ENCODE measurements around the gene OR2V2.
"Not testable (repeated sequence)": the region's sequence is repeated elsewhere in the genome, so short reads cannot be mapped to it uniquely, and the experiment has no call there.

Gene OR2V2

DNA sequence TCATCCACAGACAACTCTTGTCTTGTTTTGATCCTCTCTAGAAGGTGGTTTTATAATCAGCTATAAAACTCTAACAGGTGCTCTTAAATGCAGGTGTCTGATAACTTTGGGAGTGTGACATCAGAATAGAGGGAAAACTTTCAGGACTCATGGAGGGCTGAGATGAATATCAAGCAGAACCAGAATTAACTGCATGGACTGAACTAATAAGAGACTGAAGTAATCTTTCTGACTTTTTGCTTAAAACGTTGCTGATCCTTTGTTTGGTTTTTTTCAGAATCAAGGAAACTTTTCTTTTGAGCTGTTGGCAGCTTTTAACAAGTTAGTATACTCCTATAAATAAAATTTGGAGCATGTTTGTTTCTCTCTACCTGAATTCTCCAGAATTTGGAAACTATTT is 2.3 kb upstream of the OR2V2 start:
- no peak for DNase-seq (ENCODE audit: low read depth in 2 of 2)

DNA sequence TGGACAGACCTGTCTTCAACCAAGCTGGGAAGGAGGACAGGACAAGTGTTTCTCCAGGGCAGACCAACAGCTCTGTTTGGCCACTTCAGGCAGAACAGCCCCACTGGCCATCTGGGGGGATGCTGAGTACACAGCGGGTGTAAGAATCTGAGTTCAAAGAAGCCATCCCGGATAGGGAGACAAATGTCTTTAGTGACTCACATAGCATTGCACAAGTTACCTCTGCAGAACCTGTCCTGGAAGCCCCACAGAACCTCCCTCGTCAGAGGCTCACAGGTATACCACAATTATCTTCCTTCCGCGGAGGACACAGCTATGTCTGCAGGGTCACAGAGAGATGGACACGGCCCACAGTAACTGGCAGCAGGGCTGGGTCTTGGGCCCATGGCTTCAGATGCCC is 2.0 kb downstream of the OR2V2 start:
- DNase-seq (ENCODE audit: low read depth in 2 of 2) = no peak

DNA sequence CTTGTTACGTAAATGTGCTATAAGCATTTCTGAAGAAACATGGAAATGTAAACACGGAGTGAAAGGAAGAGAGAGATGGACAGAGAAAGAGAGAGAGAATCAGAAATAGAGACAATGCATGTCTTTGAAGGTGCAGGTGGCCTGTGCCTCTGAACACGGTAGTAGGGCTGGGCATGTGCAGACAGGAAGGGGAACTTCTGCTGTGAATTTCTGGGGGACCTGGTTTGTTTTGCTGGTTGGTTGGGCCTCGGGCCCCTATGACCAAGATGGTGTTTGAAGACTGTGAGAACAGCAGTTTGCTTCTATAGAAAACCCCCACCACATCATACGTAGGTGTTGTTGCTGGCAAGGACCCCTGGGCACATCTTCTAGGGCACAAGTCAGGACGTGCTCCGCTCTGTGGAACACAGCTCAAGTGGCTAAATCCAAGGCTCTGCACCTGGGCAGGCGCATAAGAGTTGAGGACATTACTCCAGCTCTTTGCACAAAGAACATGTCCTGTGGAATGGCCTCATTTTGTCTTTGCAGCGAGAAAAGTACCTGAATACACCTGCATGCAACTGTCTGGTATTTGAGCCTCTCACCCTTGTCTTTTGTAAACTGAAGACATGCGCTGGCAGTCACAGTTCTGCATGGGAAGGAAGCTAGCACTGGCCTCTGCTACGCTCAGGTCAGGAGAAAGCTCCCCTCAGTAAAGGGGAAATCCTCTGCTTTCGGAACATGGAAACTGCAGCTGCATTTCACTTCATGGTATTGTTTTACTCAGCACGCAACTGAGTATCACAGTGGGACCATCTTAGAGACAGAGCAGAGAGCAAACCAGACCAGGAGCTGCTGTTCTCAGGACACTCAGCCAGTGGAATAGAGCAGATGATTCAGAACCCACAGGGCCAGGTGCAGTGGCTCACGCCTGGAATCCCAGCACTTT is 2.7 kb downstream of the OR2V2 start:
- no peak for DNase-seq (ENCODE audit: low read depth in 2 of 2)

DNA sequence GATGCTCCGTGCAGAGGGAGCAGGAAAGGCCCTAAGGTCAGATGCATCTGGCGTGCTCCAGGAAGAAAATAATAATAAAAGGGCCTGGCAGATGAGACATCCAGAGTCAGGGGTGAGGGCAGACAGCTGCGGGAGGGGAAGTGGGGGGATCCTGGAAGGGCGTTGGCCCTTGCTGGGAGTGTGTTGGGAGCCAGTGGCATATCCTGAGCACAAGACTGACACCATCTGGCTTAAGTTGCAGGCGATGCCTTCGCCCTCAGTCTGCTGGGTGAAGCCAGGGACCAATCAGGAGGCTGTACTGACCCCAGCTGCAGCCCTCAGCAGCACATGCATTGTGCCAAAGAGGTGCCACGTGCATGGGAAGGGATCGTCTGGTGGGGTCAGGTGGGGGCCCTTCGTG is 3.8 kb downstream of the OR2V2 start:
- DNase-seq (ENCODE audit: low read depth in 2 of 2) = no peak

DNA sequence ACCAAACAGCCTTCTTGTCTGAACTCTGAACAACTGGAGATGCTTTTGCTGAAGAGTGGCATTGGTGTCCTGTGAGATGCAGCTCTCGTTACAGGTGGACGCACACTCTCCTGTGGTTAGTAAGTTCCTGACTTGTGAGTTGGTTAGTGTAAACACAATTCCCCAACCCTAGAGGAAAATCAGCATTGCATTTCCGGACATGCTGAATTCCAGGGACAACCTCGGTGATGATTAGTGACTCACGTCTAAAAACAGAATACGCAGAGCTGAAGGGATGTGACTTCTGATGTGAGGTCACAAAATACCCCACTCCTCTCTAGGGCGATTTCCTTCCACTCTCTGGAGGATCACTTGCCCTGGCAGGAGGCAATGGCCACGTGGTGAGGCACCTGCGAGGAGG is 5.0 kb downstream of the OR2V2 start:
- no peak for DNase-seq (ENCODE audit: low read depth in 2 of 2)

DNA sequence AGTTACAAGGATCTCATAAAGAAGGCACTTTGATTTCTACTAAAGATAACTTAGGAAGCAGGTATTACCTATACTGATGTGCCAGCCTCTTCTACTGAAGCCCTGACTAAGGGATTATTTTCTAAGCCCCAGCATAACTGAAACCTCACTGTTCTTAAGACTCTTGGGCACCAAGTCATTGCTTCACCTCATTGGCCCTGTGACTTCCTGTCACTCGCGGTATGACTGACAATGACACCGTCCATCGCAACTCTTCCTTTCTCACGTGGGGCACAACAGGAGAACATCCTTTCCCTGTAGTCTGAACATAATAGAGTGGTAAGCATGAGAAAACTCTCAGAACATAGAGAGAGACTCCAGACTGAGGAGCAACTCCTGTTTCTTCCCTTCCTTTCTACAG is 6.4 kb downstream of the OR2V2 start:
- no peak for DNase-seq (ENCODE audit: low read depth in 2 of 2)

DNA sequence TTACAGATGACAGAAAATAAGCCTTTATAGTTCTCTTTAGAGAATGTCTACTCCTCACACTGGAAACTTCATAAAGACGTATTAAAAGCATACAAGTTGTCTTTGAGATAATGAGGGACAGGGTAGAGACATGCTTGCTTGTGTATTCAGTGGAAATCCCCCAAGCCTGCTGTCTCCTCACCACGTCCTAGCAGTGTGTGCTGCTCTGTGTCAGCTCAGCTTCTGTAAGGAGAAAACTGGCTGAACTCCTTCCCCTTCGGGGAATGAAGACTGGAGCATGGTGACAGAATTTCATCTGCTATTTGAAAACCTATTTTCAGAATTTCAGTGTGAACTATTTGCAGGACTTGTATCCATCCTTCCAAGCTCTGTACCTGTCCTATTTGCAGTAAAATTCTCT is 9.4 kb downstream of the OR2V2 start:
- DNase-seq (ENCODE audit: low read depth in 2 of 2) = no peak

DNA sequence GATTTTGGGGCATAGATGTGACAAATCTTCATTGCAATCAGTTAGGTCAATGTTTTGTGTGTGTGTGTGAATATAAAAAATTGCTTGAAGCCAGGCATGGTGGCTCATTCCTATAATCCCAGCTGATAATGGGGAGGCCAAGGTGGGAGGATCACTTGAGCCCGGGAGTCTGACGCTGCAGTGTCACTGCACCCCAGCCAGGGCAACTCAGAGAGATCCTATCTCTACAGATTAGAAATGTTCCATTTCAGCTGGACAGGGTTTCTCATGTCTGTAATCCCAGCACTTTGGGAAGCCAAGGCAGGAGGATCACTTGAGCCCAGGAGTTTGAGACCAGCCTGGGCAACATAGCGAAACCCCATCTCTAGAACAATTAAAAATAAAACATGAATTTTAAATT is 11.5 kb downstream of the OR2V2 start:
- DNase-seq (ENCODE audit: low read depth in 2 of 2) = no peak

DNA sequence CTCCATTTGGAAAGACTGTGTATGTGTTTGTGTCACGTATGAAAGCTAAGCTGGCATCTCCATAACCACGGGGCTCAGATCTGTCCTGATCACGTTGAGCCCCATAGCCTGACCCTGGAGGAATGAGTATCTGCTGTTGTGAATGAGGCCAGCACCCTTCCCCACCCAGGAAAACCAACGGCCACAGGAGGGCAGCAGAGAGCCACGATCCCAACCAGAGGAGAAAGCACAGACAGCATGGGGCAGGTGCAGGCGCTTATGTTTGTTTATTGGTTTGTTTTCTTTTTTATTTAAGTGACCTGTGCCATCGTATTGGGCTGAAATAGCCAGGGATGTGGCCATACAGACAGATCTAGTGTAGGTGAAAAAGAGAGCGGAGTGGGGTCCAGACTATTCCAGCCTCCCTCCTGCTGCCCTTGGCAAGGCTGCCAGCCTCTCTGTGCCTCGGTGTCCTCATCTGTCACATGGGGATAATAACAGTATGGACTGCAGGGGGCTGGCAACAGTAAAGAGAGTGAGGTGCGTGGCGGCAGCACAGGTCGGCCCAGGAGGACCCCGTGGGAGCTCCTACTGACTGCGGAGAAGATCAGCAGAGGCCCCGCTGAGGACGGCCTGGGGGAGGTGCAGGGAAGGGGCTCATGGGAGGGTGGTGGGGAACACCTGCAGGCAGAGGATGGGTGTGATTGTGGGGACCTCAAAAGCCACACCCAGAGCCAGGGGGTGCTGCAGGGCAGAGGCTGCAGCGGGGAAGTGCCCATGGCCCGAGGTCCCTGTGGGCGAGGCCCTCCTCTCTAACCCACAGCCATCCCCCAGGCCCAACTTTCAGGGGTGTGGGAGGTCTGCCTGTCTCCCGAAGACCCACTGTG is 12.1 kb downstream of the OR2V2 start:
- peak; percentile 84 to 92 for DNase-seq (ENCODE audit: low read depth in 2 of 2)

DNA sequence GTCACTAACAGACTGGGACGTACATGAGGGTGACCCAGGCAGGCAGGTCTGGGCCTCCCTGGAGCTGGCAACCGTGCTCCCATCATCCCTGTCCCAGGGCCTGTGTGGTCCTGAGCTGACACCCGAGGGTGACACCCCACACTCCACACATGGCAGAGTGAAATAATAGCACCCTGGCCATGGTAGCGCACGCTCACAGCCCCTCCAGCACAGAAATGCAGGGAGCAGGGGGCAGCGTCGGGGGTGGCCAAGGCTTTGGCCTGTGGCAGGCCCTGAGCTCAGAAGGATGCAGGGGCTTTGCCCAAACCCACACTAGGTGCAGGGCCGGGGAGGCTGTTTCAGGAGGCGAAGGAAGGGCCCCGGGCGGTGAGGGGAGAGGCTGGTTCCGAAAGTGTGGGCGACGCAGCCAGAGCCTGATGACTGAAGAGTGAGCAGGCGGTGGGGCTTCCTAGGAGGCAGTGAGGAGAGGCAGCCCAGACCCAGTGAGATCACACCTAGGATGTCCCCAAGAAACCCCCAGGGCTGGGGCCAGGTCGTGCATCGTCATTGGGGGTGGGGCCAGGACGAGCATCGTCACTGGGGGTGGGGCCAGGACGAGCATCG is 12.9 kb downstream of the OR2V2 start:
- DNase-seq (ENCODE audit: low read depth in 2 of 2) = peak; percentile 57 to 80

DNA sequence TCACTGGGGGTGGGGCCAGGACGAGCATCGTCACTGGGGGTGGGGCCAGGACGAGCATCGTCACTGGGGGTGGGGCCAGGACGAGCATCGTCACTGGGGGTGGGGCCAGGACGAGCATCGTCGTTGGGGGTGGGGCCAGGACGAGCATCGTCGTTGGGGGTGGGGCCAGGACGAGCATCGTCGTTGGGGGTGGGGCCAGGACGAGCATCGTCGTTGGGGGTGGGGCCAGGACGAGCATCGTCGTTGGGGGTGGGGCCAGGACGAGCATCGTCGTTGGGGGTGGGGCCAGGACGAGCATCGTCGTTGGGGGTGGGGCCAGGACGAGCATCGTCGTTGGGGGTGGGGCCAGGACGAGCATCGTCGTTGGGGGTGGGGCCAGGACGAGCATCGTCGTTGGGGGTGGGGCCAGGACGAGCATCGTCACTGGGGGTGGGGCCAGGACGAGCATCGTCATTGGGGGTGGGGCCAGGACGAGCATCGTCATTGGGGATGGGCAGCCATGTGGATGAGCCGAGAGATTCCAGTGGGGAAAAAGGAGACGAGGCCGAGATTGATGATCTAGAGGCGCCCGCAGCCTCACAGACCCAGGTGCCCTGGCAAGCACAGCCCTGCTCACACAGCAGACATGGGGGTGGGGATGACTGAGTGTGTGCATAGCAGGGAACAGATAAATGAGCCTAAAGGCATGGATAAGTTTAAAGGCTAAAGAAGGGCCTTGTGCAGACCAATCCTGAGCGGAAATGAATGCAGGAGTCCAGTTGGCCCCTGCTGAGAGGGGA is 13.6 kb downstream of the OR2V2 start:
- DNase-seq (ENCODE audit: low read depth in 2 of 2) = not testable (repeated sequence)

DNA sequence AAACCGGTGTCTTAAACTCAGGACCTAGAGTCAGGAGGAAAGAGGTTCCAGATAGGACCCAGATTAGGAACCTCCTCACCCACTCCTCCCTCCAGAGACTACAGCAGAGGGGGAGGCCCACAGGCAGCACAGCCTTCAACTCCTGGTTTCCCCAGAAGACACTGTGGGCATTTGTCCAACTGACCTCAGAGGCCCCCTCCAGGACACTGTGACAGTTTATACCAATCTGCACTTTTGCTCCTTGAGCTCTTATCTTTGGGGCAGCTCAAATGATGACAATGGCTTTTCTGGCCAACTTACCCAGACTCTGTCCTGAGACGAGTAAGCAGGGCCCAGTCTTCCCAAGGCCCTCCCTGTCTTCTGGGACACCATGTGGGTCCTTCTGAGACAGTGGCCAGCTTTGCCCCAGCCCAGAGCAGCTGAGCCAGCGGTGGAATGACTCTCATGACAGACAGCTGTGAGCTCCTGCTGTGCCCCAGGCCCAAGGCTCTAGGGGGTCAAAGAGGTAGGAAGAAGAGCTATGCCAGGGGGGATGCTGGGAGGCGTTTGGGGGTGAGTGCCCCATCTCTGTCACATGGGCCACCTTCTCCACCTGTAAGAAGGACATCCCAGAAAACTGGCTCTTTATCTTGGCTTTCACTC is 14.3 kb downstream of the OR2V2 start:
- DNase-seq (ENCODE audit: low read depth in 2 of 2) = no peak

DNA sequence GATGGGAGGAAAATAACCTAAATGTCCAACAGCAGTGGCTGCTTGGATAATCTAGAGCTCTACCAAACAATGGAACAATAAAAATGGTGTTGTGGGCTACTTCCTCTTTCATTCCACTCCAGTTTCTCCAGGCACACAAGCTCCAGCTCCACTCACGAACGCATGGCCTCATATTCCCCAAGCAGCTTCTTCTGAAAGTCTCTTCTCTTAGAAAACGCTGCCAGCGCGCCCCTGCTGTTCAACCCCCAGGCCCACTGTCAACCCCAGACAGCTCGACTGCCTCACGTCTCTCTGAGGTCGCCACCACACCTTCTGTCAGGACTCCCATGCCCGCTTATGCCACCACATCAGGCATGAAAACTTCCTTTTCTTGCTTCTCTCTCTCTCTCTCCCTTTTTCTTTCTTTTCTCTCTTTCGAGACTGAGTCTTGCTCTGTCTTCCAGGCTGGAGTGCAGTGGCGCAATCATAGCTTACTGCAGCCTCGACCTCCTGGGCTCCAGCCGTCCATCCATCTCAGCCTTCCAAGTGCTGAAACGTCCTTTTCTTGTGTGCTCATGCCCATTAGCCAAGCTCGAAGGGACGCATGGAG is 16.2 kb downstream of the OR2V2 start:
- DNase-seq (ENCODE audit: low read depth in 2 of 2) = no peak

DNA sequence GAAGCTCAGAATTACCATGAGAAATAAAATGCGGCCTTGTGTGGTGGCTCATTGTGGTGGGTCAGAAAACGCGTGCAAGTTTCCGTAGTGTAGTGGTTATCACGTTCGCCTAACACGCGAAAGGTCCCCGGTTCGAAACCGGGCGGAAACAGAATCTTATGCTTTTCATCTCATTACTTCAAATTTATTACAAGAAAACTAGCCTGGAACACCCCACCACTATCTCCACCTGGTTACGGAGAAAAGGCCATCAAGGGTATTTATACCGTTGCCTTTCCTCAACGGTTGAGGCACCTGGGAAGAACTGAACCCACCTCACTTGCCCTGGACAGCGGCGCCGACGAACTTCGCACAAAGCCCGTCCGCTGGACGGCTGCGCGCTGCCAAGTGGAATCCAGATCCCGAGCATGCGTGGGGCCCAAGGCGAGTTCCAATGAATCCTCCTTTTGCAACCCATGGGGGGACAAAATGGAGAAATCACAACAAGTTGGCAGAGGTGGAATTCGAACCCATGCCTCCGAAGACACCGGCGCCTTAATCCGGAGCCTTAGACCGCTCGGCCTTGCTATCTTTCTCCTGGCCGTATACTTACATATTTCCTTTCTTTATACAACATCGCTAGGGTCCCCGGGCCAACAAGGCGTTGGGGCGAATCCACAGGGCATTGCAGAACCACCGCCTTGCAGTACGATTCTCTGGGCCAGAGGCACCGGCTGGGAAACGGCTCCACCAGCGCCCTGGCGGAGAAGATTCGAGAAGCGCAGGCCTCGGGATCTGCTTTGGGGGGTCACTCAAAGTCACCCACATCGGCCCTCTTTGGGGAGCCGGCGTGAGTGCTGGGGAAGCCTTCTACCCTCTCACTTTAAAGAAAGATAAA is 16.9 kb downstream of the OR2V2 start:
- DNase-seq (ENCODE audit: low read depth in 2 of 2) = no peak

DNA sequence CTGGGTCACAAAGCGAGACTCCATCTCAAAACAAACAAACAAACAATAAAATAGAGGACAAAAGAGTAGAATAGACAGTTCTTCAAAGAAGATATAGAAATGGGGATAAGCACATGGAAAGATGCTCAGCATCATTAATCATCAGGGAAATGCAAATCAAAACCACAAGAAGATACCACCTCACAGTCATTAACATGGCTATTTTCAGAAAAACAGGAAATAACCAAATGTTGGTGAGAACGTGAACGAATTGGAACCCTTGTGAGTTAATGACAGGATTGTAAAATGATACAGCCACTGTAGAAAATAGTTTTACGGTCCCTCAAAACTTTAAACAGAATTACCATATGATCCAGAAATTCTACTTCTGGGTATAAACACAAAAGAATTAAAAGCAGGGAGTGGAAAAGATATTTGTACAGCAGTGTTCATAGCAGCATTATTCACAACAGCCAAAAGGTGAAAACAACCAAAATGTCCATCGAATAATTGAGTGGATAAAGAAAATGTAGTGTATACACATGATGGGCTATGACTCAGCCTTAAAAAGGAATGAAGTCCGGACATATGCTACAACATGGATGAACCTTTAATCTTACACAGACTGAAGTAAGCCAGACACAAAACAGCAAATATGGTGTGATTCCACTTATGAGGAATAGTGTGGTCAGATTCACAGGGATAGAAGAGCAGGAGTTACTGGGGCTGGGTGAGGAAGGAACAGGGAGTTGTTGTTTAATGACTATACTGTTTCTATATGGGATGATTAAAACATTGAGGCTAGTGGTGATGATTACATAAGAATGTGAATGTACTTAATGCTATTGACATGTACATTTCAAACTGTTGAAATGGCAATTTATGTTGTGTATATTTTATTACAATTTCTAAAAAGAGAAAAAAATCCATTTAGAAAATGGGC is 19.7 kb downstream of the OR2V2 start:
- no peak for DNase-seq (ENCODE audit: low read depth in 2 of 2)

DNA sequence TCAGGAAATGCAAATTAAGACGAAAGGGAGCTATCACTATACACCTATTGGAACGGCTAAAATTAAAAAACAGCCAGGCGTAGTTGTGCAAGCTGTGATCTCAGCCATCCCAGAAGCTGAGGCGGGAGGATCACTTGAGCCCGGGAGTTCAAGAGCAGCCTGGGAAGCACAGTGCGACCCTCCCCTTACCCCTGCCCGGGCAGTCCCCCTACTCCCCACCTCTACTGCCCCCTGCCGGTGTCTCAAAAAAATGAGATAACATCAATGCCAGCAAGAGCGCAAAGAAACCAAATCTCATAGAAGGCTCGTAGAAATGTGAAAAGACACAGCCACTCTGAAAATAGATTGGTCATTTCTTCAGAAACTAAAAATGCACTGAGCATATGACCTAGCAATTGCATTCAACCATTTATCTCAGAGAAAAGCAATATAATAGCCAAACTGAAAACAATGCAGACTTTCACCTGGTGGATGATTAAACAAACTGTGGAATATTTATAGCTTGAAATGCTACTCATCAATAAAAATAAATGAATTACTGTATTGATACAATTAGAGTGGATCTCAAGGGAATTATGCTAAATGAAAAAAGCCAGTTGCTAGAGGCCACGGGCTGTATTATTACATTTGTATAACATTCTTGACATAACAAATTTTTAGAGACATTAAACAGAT is 20.6 kb downstream of the OR2V2 start:
- no peak for DNase-seq (ENCODE audit: low read depth in 2 of 2)

DNA sequence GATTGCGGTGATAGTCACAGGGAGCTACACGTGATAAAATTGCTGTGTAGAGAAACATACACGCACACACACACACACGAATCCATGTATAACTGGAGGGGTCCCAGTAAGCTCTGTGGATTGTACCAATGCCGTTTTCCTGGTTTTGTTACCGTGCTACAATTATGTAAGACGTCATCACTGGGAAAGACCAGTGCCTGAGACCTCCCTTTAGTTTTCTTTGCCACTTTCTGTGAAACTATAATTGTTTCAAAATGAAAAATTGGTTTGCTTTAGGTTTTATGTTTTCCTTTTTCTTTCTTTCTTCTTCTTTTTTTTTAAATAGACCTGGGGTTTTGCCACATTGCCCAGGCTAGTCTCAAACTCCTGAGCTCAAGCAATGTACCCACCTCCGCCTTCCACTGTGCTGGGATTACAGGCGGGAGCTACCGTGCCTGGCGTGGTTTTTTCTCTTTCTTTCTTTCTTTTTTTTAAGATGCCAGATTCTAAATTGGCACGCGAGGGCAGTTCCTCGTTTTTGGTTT is 21.3 kb downstream of the OR2V2 start:
- DNase-seq (ENCODE audit: low read depth in 2 of 2) = no peak
